Hindlimb muscle (tissue), 1 donor: ENCODE measurements around the gene SNAP47. TPM values are rescaled to one million over a fixed set of nuclear protein-coding genes. Genes with fewer than 3 reads are reported as not detected.

Experiments used
- DNase-seq: peaks from one replicate; pipeline ENCODE4 v3.0.0-alpha.2; 2013
- polyA plus RNA-seq: library from polyadenylated mRNA; unstranded; fragments of 120-200 nt; gene quantifications from one replicate; pipeline ENCODE4 v1.2.1, GENCODE V29; 2013; ENCODE audit not compliant: insufficient read length

SNAP47 gene
- polyA plus RNA-seq, 1 donor = 35.2 TPM

DNA sequence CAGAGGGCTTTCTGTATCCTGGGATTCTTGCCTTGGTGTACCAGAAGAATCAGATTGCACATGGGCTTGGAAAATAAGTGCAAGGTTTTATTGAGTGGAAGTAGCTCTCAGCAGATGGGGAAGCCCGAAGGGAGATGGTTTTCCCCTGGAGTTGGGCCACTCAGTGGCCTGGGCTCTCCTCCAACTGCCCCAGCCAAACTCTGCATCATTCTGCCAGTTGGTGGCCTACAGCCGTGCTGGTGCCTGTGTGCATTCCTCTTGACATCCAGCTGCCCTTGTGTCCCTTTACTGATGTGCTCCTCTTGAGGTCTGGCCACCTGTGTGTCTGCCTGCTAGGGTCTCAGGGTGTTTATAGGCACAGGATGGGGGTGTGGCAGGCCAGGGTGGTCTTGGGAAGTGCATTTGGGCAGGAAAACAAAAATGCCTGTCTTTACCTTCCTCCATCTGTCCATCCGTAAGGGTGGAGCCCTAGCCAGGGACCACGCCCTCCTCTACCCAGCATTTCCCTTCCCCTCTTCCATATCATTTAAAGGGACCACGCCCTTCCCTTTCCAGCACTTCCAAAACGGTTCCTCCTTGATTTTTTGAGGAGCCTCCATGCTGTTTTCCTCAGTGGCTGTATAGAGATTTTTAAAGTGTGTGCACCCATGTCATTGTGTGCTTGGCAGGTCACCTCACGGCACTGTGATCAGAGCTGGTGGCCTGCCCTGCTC lies 18.9 kb downstream of the SNAP47 start:
- no peak for DNase-seq

DNA sequence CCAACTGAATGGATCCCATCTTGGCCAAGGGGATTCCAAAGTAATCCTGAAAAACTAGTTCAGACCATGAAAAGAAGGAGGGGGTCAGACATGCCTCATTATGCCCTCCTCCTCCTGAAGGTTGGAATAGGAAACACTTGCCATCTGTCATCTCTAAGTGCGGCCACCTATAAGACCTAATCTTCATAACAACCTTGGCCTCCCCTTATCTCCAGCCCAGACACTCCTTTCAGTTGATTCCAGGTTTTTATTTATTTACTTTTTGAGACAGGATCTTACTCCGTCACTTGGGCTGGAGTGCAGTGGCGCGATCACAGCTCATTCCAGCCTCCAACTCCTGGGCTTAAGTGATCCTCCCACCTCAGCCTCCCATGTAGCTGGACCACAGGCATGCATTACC lies 19.7 kb downstream of the SNAP47 start:
- DNase-seq = no peak

DNA sequence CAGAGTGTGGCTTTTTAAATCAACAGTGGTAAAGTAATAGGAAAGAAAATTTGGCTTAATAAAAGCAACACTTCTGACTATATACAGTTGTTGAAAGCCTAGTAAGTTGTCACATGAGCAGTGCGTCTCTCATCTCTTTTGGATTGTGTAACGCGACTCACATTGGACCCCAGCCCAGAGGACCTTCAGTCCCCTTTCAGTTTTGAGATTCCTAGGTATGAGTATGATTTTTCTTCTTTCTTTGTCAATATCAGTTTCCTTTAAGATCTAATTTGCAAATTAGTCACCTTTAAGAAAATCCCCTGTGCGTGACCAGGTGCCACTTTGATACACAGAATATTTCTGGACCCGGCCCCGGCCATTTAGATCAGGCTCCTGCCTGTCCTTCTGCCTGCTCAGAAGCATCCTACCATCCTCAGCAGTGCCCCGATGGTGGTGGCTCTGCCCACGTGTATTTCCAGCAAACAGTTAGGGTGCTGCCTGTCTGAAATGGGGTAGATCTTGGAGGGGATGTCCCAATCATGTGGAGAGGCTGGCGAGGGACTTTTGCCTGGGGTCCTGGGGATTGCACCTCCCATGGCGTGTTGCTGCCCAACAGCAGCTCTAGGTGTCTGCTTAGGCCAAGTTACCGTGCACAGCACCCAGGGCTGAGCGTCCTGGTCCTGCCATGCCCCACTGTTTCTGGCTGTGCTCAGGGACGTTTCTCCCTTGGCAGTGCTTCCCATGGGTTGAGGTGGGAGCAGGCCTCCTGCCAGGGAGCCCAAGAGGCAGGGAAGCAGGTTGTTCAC lies 21.1 kb downstream of the SNAP47 start:
- DNase-seq = no peak

DNA sequence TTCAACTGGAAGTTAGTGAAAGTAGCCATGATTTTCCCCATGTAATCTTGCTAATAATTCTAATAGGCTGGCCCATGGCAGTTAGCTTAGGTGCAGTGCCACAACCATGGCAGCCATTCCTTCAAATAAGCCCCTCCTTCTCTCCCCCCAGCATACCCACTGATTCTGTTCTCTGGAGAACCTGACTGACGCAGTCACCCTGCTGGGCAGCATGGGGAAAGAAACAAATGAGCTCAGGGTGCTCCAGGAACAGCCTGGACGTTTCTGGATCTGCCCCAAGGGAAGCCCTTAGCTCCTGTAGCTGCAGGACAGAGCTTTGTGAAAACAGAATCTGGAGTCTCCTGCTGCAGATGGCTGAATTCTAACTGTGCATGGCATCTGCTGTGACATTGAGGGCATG lies 22.5 kb downstream of the SNAP47 start:
- DNase-seq = no peak

DNA sequence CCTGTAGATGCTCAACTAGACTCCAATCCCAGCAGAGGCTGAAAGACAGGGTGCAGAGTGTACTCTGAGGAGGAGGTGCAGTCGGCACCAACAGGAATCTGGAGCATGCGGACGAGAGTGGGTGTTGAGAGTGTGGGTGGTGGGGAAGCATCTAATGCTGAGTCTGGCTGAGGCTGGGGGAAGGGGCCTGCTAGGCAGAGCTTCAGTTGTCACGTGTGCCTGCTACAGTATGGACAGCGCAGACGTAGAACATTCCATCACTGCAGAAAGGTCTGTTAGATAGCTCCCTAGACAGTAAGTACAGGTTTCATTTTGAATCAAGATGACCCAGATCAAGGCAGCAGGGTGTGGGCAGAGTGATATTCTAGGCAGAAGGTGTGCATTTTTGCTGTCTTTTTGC lies 23.1 kb downstream of the SNAP47 start:
- no peak for DNase-seq

DNA sequence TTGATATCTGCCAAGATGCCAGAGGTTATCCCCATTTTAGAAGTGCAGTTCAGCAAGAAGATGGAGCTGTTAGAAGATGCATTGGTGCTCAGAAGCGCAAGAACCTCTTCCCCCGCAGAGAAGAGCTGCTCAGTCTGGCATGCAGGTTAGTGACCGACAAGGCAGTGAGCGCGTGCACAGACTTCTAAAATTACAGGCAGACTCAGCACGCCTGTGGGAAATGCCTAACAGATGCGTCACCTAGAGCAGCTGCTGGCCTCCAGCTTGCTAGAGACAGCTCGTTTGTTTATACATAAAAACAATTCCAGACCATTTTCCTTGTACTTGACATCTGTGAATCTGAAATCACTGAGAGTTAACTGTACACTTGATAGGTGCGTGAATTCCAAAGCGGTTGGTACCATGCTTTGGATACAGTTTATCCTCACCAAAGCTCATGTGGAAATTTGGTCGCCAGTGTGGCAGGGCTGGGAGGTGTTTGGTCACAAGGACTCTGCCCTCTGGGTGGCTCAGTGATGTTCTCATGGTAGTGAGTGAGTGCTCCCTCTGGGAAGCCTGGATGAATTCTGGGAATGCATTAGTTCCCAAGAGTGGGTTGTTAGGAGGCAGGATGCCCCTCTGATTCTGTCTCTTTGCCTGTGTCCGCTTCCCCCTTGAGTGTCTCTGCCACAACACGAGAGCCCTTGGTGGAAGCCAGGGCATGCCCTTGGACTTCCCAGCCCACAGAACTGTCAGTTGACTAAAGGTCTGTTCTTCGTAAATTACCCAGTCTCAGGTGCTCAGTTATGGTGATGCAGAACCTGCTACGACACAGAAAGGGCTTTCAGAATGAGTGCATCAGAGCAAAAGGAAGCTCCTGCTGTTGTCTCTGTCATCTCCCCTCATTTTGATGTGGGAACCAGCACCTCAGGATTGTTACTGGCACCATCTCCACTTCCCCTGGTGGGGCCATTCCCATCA lies 24.4 kb downstream of the SNAP47 start:
- DNase-seq = peak; percentile 73

DNA sequence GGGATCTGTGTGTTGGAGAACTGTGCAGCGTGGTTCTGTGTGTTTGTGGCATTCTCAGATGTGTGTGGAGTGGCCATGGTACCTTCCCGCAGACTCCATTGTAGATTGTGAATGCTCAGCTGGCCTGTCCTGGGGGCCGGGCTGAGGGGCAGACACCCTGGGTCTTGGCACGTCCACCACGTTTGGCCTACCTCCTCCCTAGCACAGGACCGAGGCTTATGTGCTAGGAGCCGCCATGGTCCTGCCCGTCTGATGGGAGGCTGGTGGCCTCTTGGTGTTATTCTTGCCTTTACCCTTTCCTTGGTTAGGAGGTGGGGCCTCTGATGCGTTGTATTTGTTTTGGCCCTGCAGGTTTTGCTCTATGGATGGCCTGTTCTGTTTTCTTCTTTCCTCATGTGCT lies 25.1 kb downstream of the SNAP47 start:
- DNase-seq = no peak

DNA sequence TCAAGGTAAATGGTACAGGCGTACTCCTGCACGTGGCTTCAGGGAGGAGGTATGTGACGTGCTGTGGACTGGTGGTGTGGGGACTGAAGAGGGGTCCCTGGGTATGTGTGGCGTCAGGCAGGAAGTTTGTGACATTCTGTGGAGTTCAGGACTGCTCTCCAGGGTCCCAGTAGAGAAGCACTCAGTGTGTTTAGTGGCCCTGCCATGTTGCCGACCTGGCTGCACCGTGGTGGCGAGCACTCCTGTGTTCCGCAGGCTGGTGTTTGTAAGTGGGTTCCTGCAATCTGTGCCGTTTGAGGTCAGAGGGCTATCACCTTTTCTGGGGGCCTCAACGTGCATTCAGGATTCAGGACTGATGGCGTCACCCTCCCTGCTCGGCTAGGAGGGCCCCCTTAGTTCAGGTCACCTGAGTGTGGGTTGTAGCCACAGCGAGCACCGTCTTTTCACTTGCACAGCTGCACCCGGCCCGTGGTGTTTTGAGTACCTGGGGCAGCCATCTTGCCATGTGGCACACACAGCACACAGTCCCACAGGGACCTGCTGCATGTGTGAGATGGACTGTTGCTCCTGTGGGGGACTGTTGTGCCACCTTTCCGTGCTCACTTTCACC lies 26.5 kb downstream of the SNAP47 start:
- no peak for DNase-seq

DNA sequence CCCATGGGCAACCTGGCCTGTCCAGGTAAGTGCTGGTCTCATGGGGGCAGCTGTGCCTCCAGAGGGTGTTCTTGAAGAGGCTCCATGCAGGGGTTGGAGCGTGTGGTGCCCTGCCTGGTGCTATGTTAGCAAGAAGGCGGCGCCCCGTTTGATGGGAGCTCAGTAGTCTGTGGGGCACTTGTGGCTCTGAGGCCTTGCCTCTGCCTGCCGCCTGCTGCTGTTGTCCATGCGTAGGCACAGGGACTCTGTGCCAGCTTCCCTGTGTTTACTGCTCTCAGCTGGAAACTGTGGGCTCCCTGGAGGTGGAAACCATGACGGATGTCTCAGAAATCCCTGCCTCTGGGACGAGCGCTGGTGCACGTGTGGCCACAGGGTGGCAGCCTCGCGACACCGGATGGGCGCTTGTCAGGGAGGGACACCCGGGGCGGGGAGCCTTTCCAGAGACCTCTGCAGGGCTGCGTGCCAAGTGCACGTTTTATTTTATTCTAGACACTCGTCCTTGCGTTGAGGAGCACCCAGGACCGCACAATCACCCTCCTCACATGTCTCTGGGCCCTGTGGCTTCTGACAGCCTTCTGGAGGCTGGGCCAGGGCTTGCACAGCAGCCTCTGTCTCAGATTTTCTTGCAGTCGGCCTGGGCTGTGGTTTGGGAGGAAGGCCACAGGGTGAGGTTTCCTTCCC lies 27.1 kb downstream of the SNAP47 start:
- peak; percentile 79 for DNase-seq

DNA sequence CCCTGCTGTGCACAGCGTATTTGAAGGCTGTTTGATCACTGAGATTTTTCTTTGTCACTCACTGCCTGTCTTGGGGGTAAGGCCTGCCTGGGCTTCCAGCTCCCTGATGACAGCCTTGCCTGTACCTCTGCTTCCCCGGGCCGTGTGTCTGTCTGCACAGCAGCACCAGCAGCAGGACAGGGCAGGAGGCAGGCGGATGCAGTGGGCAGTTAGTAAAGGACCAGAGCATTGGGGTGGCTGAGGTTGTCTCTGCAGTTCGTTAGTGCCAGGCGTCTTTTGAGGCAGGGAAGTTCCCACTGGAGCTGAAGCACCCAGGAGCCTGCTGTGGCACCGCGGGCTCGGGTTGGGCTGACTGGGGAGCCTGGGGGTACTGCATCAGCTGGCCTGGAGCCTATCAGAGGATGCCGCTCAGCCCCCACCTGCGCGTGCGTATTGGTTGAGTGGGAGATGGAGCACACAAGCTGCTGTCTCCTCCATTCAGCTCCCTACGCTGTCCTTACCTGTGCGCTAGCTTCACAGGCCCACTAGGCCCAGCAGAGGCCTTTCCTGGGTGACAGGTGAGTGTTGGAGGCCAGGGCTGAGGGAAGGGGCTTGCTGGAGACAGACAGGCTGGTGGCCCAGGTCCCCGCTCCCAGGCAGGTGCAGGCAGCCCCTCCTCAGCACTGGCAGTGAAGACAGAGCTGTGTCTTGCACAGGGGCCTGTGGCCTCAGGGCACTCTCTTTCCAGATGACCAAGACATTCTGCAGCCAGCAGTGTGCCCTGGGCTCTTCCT lies 28.2 kb downstream of the SNAP47 start:
- no peak for DNase-seq

DNA sequence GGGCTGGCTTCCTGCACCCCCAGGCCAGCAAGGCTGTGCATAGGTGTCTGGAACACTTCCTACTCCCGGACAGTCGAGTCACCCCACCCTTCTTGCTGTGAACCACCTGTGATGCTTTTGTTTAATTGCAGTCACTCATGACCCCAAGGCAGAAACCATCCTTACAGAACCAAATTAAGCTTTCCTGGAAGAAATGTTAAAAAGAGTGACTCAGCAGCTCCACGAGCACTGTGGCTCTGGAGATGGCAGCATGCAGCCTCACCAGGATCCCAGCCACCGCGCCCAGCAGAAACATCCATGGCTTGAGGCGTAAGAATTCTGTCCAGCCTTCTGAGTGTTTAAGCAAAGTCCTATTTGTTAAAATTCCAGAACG lies 28.8 kb downstream of the SNAP47 start:
- no peak for DNase-seq

DNA sequence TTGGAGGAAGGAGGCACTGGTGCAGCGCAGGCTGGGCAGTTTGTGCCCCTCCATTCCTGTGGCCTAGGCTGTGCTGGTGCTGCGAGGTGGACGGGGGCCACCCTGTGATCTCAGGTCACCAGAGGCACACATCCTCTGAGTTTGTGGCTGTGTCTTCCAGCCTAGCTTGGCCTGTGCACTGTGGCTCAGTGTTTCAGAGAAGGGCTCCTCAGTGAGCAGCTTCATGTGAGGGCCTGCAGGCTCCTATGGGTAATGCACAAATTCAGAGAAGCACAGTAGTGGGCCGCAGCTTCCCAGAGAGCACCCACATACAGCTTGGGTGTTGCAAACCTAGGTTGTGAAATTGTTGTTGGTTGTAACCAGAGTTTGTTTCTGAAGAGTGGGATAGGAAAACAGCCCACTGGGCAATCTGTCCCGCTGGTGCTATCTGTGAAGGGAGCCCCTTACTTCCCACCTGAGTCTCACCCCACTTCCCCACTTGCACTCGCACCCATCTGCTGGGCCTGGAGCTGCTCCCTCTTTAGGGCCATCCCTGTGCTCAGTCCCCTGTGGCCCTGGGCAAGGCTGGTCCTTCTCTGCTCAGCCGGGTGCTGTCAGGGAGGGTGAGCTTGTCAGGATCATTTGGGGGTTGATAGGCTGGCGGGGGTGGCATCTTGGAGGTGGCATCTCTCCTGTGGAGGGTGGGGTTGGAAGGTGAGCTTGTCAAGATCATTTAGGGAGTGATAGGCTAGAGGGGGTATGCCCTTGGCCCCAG lies 30.2 kb downstream of the SNAP47 start:
- no peak for DNase-seq

DNA sequence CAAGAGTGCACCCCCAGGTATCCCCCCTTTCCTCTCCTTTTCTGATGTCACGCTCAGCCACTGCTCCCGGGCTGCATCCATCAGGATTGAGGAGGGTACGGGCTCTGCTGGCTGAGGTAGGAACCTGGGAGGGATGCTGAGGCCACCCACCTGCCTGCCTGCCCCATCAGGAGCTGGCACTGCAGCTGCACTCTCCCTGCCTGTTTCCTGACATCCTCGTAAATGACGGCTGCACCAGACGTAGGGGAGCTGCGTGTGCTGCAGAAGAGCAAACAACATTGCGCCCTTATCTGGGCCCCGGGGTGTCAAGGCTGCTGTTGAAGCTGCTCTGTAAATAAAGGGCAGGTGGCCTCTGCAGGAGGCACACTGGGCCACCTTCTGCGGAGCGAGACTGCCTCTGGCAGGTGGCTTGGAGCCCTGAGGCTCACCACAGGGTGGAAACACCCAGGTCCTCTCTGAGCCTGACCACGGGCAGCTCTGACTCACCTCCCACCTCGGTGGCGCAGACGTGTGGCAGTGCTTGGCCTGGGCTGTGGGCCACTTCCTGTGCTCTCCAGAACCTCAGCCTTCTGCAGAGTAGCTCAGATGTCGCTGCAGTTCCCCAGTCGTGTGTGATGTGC lies 30.9 kb downstream of the SNAP47 start:
- no peak for DNase-seq

DNA sequence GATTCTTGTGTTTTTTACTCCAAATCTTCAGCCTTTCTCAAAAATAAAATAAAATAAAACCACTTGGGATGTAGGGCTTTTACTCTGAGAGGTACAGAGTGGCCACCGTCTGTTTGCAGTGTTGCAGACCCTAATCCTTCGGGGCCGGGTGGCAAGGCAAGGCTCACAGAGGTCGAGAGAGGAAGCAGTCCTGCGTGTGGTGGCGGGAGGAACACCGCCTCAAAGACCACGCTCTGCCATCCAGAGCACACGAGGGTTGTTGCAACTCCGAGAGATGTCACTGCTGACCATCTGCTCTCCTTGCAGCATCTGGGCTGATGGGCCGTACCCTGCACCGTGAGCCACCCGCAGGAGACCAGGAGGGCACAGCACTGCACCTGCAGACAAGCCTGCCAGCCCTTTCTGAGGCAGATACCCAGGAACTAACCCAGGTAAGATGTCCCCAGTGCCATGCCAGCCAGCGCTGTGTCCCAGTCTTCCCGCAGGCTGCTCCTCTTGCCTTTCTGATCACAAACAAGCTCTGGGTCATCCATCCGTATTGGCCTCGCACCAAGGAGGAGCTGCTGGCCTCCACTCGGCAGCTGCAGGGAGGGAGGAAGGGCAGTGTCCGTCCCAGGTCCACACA lies 31.5 kb downstream of the SNAP47 start:
- no peak for DNase-seq

DNA sequence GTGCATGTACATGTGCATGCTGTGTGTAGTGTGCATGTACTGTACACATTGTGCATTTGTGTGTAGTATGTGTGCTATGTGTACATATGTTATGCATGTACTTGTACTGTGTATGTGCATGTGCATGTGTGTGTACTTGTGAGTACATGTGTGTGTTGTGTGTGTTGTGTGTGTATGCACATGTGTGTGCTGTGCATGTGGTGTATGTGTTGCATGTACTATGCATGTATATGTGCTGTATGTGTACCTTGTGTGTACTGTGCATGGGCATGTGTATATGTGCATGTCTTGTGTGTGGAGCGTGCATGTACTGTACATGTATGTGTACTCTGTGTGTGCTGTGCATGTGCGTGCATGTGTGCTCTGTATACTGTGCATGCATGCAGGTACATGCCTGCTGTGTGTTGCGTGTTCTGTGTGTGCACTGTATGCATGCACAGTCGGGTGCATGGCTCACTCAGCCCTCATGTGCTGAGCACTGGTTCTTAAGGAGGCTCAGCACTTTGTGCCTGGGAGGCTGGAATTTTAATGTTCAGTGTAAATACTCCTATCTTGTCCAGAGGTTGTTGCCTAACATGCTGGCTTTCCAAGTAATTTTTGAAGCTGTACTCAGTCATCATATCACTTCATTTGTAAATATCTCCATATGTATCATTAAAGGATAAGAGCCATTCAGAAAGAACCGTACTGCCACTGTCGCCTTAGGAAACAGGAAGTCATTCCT lies 32.3 kb downstream of the SNAP47 start:
- DNase-seq = no peak

DNA sequence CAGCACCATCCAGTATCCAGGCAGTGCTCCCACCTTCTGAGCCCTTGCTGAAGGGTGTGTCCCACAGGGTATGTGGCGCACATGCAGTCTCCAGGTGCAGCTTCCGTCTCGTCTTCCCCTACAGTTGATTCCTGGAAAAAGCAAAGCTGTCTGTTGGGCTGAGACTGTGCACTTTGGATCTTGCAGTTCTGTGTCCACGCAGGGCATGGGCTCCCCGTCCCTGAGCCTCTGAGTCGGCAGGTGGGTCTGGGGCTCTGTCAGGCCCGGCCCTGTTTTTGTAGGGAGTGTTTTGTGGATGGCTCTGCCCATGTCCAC lies 32.8 kb downstream of the SNAP47 start:
- no peak for DNase-seq

DNA sequence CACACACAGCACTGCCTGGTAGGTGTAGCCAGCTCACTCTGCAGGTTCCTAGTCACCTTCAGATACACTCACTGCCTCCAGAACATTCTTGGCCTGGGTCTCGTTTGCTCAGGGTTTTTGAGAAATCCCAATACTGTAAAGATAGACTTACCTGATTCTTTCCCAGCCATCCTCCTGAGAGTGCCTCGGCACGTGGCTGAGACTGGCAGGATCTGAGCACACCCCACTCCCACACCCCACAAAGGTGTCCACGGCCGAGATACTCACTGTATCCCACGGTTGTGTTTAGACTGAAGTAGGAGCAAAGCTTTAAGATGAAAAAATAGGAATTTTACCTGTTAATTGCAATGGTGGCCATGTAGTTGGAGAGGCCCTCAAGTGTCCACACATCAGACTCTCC lies 33.4 kb downstream of the SNAP47 start:
- no peak for DNase-seq

DNA sequence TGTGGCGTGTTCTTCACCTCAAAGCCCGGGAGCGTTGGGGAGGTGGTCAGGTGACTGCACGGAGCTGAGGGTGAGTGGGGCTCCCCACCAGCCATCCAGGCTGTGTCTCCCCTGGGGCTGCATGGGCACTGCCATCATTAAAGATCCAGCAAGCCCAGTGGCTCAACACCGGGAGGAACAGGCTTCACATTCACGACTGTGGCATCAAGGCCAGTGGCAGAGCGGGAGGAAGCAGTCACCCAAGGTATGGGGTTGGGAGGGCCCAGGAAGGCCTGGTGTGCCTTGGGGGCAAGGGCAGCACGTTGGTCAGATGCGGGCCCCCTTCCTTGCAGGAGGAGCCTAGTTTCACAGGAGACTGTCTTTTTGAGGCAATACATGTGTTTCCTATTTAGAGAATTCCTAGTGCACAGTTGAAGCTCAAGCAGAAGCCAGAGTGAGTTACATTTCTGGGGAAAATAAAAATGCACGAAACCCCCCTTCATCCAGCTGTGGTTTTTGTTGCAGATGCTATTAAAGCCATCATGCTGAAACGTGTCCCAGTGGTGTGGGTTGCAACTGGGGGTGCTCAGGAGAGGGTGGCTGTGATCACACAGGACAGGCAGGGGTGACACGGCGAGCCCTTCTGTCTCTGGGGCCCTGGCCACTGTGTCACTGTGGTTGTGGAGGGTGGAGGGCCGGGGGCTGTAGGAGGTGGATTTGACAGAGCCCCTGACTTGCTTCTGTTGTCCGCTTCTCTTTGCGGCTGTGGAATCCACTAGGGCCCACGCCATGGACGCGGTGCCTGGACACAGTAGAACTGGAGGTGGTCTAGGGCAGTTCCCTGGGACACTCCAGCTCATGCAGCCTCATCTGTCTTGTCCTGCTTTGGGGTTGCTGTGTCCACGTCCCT lies 34.1 kb downstream of the SNAP47 start:
- no peak for DNase-seq
